Measurements from ENCODE around the gene IL32. TPM values are rescaled to one million over a fixed set of nuclear protein-coding genes. Genes with fewer than 3 reads are reported as not detected.

Gene IL32
- total RNA-seq, 2 experiments from 2014 or later, result 378 to 383 TPM

GRCh38 chr16:3056336-3057180 lies 8.9 kb upstream of the IL32 start:
- no peak overlapping the region for H3K4me3 ChIP-seq (ENCODE audit: low read length)
- H3K4me1 ChIP-seq (ENCODE audit: insufficient read depth, low read length), result peaks cover 64% of the 10 kb centered on the region
- intact Hi-C loops (cut with DNase I, micrococcal nuclease), result loop anchor here in 1 of 2 experiments (5.0 kb wide), 1 partner anchor 54 kb away; no protein-coding TSS in a partner anchor
- H3K27ac ChIP-seq (ENCODE audit: low read depth in 1 of 2, low read length in 2 of 2), result no peak overlapping the region
- Mint-ChIP-seq H3K36me3 (ENCODE audit: low read depth) (peaks cover 30% of the 10 kb centered on the region), H3K27ac (peak overlapping the region; percentile 61), H3K9me3 (no peaks in the 10 kb centered on the region), H3K4me1 (ENCODE audit: low read depth) (peaks cover 50% of the 10 kb centered on the region), H3K27me3 (no peaks in the 10 kb centered on the region), H3K4me3 (peak overlapping the region; percentile 70)
- peaks cover 3% of the 10 kb centered on the region for H3K36me3 ChIP-seq (ENCODE audit: insufficient read depth, low read length)
- no peak for ATAC-seq (ENCODE audit: poor library complexity)
- no peak for TF ChIP-seq CTCF (IDR thresholded peaks at IDR 0.05)
- no peaks in the 10 kb centered on the region for H3K9me3 ChIP-seq (ENCODE audit: control insufficient read depth in 1 of 2, insufficient read depth in 1 of 2, low read length in 2 of 2)
- ChIA-PET CTCF (interaction anchor here (0.8 to 1.9 kb wide), 2 partner anchors 25 to 73 kb away, joined by 3 to 7 read pairs; no protein-coding TSS in a partner anchor), POLR2A (interaction anchor here (0.8 to 1.1 kb wide), 3 partner anchors 9 to 18 kb away, joined by 3 to 4 read pairs (median 3); no protein-coding TSS in a partner anchor)
- no peaks in the 10 kb centered on the region for H3K27me3 ChIP-seq (ENCODE audit: control insufficient read depth in 1 of 2, insufficient read depth in 2 of 2, low read length in 2 of 2)
- peak in 1 of 14 experiments; percentile 15 for DNase-seq

- peak in 1 of 14 experiments; percentile 36 for DNase-seq
- Histone ChIP-seq H3K27me3 (ENCODE audit: control insufficient read depth in 1 of 2, insufficient read depth in 2 of 2, low read length in 2 of 2) (no peaks in the 10 kb centered on the region), H3K4me3 (ENCODE audit: low read length) (peak overlapping the region; percentile 87), H3K36me3 (ENCODE audit: insufficient read depth, low read length) (peaks cover 3% of the 10 kb centered on the region), H3K27ac (ENCODE audit: low read depth in 1 of 2, low read length in 2 of 2) (no peak overlapping the region), H3K4me1 (ENCODE audit: insufficient read depth, low read length) (peaks cover 71% of the 10 kb centered on the region), H3K9me3 (ENCODE audit: control insufficient read depth in 1 of 2, insufficient read depth in 1 of 2, low read length in 2 of 2) (no peaks in the 10 kb centered on the region)
- H3K27me3 Mint-ChIP-seq, result no peaks in the 10 kb centered on the region
- peak overlapping the region; percentile 70 for H3K4me3 Mint-ChIP-seq
- no peak for TF ChIP-seq CTCF (IDR thresholded peaks at IDR 0.05)
- peaks cover 25% of the 10 kb centered on the region for H3K36me3 Mint-ChIP-seq (ENCODE audit: low read depth)
- peaks cover 50% of the 10 kb centered on the region for H3K4me1 Mint-ChIP-seq (ENCODE audit: low read depth)
- ChIA-PET POLR2A (interaction anchor here (0.9 to 5.4 kb wide), 5 partner anchors 17 to 72 kb away, joined by 4 to 70 read pairs (median 4); no protein-coding TSS in a partner anchor), CTCF (interaction anchor here (0.9 to 3.1 kb wide), 7 partner anchors 26 to 101 kb away, joined by 3 to 62 read pairs (median 9); partner anchors contain the start of gene ZNF213)
- peak overlapping the region; percentile 61 for H3K27ac Mint-ChIP-seq
- H3K9me3 Mint-ChIP-seq, result no peaks in the 10 kb centered on the region
- intact Hi-C loops (cut with DNase I, micrococcal nuclease), result loop anchor here (2.0 to 5.0 kb wide), 4 partner anchors 43 to 109 kb away; no protein-coding TSS in a partner anchor
- ATAC-seq (ENCODE audit: poor library complexity), result no peak
These were observed 8.0 kb upstream of the IL32 start for GRCh38 chr16:3057181-3058138.
